Retinal pigment epithelial cell (primary cell): ENCODE results near the gene CCT5.
"Not testable (repeated sequence)": the region's sequence is repeated elsewhere in the genome, so short reads cannot be mapped to it uniquely, and the experiment has no call there.

ENCODE experiments used
- DNase-seq: peaks from one replicate; pipeline ENCODE4 v3.0.0-alpha.2; 2010; ENCODE audit warnings: low read depth
- H3K4me3 ChIP-seq: 2 replicates; pipeline ENCODE4 v1.5.1; 2011; ENCODE audit warnings: mild to moderate bottlenecking, low read length, control low read depth, moderate library complexity
- CTCF ChIP-seq: conservative IDR thresholded peaks from 2 replicates; pipeline ENCODE4 v1.5.1; 2011; ENCODE audit warnings: low read depth, low read length, control low read depth, inconsistent platforms

CCT5 gene

GRCh38 chr5:10244342-10244944 lies 5.6 kb upstream of the CCT5 start:
- TF ChIP-seq CTCF = no peak
- no peak for DNase-seq
- H3K4me3 ChIP-seq = no peak overlapping the region

GRCh38 chr5:10246761-10247160 lies 3.3 kb upstream of the CCT5 start:
- no peak for TF ChIP-seq CTCF
- DNase-seq = no peak
- no peak overlapping the region for H3K4me3 ChIP-seq

GRCh38 chr5:10247217-10247616 lies 2.9 kb upstream of the CCT5 start:
- not testable (repeated sequence) for H3K4me3 ChIP-seq, DNase-seq

- H3K4me3 ChIP-seq = peak overlapping the region; percentile 72
- TF ChIP-seq CTCF = no peak
- no peak for DNase-seq
These were observed 1.5 kb upstream of the CCT5 start for GRCh38 chr5:10248378-10249260.

GRCh38 chr5:10250806-10251276 lies 761 bp downstream of the CCT5 start:
- DNase-seq = no peak
- no peak for TF ChIP-seq CTCF

GRCh38 chr5:10251405-10251804 lies 1.3 kb downstream of the CCT5 start:
- TF ChIP-seq CTCF = no peak
- peak overlapping the region; percentile 72 for H3K4me3 ChIP-seq
- no peak for DNase-seq

More at GRCh38 chr5:10250806-10251276, 761 bp downstream of the CCT5 start:
- peak overlapping the region; percentile 72 for H3K4me3 ChIP-seq

- H3K4me3 ChIP-seq = no peak overlapping the region
- no peak for DNase-seq
- TF ChIP-seq CTCF = no peak
These were observed 3.3 kb downstream of the CCT5 start for GRCh38 chr5:10253390-10253789.
